Activated CD4-positive, alpha-beta T cell treated with anti-CD3 and anti-CD28 coated beads, Interleukin-2, Interleukin-4, amounts not matched to agents 100 ng/mL and 50 ng/mL, durations not matched to agents 16 hours and 8 hours (primary cell): ENCODE results near the gene CCDC127.
"Not testable (repeated sequence)": the region's sequence is repeated elsewhere in the genome, so short reads cannot be mapped to it uniquely, and the experiment has no call there.

Experiments
- DNase-seq: peaks from one replicate; pipeline ENCODE4 v3.0.0-alpha.2; 2020; ENCODE audit warnings: low spot score

The CCDC127 gene

DNA sequence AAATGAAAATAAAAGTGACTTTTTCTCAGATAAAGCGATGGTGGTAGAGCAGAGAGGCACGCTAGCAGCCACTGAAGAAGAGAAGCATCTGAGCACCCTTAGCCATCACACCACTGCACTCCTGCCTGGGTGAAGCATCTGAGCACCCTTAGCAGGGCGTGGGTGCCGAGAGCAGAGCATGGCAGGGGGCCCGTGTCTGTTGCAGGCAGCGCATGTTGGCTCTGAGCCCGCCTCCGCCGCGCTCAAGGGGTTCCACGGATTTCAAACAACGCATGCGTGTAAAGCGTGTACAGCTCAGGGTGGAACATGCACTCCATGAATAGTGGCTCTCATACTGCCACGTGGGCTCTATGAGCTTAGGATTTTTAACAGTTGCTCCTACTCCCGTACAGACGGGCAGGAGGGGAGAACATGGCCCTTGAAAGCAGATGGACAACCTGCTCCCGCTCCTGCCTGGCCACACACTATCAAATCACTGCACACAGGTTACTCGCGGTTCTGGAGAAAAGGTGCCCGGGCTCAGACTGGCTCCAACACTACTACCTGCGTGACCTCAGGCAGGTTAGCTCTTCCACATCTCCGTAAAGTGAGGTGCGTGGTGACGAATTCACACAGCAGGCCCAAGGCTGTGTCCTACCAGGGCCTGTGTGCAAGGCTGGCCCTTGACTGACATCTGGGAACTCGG is 14.6 kb downstream of the CCDC127 start:
- DNase-seq, result no peak

DNA sequence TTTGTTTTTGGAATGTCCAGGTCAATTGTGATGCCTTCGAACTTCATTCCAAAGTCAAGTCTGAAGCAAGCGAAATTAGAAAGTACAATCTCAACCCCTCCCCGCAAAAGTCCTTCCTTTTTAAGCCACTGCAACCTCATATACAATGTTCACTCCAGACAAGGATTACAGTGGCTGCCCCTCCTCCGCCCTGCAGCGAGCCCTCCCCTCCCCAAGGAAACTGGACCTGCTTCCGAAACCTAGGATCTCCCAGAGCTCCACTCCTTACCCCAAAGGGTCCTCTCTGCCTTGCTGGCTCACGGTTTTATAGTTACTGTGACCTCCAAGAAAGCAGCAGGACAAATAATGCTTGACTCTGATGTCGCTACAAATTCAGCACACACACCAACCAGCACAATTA is 16.3 kb downstream of the CCDC127 start:
- no peak for DNase-seq

DNA sequence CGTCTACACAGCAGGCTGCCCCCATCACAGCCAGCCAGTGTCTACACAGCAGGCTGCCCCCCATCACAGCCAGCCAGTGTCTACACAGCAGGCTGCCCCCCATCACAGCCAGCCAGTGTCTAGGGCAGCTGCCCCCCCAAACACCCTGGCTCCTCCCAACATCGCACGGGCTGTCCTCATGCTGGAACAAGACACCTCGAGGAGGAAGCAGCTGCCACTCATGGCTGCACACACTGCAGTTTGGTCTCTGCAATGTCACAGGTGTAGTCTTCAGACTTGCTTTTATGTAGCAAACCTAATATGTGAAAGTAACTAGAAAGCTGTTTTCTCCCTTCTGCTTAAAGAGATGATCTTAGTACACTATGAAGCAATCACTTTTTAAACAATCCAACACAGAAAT is 17.0 kb downstream of the CCDC127 start:
- no peak for DNase-seq

DNA sequence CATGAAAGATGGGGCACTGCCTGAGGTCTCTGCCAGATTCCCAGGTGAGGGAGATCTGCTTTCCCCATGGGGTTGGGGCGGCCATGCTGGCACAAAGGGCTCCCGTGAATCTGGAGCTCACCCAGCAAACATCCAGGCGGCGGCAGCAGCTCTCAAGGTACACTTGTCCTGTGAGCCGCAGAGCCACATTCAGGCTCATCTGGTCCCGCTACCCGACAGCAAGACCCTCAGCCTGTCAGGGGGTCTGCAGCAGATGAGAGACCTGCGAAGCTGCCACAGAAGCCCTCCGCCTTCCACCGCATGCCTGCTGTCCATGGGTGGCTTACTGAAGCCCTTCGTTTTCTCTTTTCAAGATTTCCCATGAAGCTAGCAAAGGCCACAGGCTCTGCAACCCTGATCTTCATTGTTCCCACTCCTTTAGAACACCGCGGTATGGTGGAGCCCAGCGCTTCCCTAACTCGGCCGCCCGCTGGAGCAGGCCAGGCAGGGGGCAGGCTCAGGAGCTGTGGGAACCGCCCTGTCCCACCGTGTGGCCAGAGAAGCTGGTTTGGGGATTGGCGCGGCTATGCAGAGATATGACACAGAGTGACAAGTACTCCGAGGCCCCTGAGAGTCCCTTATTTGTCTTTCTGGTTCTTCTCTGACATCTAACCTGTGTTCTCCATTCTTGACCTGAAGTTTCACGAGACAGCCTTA is 17.9 kb downstream of the CCDC127 start:
- DNase-seq, result no peak

DNA sequence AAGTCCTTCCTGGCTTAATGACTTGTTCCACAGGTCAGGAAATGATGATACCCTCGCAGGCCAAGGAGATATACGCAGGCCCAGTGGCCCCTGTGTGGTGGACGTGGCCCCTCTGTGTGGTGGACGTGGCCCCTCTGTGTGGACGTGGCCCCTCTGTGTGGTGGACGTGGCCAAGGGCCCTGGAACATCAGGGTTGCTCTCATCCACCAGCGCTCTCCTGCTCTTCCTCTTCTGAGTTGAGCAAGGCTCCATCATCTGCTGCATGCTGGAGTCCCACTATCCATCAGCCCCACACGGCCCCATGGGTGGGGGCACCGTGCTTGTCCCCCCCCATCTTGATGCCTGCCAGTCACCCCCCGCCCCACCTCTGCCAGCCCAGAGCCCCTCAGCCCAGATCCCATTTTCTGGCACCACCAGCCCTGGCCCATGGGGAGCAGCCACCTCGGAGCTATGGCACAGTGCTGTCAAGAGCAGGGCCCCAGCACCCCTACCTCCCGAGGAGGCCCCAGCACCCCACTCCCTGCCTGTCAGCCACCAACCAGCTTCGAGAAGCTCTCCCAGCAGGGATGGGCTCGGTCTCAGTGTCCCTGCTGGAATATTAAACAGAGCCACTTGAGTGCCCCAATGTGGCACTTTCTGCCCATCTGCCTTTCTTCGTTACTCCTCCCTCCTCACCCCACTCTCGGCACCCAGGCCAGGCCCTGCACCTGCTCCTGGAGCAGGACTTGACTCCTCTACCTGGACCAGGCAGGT is 18.6 kb downstream of the CCDC127 start:
- DNase-seq, result no peak

DNA sequence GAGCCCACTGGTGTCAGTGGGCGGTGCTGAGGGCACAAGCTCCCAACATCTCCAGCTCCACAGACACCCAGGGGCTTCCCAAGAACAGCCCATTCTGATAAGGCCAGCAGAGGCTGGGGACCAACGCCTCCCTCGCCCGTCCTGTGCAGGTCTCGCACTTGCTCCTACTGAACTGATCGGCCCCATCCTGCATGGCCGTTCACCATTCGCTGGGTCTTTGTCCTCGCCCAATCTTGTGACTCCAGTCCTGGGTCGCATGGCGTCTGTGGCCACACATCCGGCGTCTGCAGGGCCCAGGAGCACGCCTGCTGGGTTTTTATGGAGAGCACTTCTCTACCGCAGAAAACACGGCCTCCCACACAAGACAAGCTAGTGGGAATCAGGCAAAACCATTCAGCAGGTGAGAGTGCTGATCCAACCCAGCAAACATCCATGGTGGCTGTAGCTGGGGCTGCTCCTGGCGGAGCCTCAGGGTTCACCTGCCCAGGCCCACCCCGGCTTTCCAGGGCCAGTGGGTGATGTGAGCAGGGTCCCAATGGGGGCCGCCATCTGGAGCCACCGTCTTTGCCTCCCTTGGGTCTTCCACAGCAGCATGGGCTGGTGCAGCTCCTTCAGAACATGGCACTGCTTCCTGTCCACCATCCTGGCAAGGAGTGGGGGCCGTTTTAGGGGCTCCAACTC is 19.3 kb downstream of the CCDC127 start:
- DNase-seq, result no peak

DNA sequence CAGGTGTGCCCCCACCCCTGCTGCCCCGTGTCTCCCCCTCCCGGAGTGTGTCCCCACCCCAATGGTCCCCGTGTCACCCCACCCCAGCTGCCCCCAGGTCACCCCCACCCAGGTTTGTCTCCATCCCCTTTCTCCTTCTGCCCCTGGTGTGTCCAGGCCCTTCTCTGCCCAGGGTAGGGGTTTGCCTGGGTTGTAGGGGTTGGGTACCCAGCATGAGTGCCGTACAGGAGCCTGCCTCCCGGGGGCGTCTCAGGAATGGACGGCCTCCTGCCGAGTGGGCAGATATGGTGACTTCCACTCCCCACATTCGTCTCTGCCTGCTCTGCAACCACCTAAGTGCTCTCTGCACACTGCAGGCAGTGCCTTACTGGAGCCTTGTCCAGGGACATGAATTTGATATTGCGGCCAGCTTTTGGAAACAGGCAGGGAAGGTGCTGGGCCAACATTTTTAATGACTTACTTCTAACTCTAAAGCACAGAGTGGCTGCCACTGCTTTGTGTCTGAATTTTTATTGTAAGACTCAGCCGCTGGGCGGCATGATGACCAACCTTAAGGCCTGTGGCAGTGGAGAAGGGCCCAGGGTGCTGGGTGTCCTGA is 20.0 kb downstream of the CCDC127 start:
- no peak for DNase-seq

DNA sequence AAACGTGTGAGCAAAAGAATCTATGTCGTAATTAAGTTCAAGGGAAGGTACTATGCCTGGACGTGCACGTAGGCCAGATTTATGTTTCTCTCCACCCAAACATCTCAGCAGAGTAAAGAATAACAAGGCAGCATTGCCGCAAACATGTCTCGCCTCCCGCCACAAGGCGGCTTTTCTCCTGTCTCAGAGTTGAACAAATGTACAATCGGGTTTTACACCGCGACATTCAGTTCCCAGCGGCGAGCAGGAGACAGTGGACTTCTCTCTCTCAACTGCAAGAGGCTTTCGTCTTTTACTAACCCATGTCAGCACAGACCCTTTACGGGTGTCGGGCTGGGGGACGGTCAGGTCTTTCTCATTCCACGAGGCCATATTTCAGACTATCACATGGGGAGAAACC is 20.9 kb downstream of the CCDC127 start:
- DNase-seq, result not testable (repeated sequence)

DNA sequence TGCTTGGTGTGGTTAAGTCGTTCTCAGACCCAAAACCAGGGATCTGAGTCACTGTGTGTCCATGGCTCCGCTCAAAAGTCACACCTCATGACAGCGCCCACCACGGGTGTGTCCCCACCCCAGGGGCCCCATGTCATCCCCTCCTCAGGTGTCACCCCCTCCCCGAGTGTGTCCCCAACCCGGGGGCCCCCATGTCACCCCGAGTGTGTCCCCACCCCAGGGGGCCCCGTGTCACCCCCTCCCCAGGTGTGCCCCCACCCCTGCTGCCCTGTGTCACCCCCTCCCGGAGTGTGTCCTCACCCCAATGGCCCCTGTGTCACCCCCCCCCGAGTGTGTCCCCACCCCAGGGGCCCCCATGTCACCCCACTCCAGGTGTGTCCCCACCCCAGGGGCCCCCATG is 21.6 kb downstream of the CCDC127 start:
- no peak for DNase-seq

DNA sequence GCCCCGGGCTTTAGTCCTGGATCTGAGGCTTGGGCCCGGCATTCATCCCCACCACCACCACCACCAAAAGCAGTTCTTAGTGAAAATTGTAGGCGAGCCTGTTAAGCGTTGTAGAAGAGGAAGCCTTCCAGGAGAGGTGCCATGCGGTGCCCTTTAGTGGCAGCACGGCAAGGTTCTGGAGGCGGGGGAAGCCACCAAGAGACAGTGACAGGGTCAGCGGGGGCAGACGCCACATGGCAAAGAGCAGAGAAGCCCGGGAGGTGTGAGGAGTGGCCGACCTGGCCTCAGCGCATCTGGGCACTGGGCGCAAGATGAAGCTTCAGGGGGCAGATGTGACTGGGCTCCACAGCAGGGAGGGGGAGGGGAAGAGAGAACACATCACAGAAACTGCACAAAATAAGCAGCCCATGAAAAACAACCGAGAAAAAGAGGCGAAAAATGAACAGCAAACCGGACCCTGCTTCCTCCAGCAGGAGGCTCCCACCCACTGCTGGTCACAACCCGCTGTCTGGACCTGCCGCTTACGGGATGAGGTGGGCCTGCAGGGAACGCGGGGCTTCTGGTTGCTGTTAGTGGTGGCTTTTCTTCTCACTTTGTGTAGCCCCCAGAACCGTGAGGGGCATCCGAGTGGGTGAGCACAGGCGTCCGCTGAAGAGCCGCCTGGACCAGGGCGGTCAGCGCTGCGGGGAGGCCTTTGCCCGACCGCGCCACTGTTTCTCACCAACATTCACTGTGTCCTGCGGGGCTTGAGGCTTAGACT is 22.4 kb downstream of the CCDC127 start:
- DNase-seq, result no peak

DNA sequence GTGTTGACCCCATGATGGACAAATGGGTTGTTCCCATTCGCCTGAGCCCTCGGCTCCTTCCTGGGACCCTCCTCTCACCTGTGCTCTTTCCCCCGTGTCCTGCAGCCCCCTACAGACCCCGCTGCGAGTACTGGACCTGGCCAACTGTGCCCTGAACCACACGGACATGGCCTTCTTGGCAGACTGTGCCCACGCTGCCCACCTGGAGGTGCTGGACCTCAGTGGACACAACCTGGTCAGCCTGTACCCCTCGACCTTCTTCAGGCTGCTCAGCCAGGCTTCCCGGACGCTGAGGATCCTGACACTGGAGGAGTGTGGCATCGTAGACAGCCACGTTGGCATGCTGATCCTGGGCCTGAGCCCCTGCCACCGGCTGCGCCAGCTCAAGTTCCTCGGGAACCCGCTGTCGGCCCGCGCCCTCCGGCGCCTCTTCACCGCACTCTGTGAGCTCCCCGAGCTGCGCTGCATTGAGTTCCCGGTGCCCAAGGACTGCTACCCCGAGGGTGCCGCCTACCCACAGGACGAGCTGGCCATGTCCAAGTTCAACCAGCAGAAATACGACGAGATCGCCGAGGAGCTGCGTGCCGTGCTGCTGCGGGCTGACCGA is 23.2 kb downstream of the CCDC127 start:
- DNase-seq, result no peak

DNA sequence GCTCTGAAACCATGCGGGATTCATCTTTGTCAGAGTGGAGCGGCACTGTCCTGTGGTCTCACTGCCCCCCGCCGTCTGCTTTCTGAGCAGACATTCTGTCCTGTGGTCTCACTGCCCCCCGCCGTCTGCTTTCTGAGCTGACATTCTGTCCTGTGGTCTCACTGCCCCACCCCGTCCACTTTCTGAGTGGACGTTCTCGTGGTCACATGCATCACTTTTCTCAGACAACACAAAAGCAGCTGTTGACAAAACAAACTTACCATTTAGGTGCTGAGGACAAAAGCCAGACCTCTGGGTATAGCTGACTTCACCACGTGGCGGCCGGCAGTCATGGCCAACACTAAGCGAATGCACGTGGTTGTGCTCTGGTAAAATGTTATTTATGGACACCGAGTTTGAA is 23.9 kb downstream of the CCDC127 start:
- no peak for DNase-seq

DNA sequence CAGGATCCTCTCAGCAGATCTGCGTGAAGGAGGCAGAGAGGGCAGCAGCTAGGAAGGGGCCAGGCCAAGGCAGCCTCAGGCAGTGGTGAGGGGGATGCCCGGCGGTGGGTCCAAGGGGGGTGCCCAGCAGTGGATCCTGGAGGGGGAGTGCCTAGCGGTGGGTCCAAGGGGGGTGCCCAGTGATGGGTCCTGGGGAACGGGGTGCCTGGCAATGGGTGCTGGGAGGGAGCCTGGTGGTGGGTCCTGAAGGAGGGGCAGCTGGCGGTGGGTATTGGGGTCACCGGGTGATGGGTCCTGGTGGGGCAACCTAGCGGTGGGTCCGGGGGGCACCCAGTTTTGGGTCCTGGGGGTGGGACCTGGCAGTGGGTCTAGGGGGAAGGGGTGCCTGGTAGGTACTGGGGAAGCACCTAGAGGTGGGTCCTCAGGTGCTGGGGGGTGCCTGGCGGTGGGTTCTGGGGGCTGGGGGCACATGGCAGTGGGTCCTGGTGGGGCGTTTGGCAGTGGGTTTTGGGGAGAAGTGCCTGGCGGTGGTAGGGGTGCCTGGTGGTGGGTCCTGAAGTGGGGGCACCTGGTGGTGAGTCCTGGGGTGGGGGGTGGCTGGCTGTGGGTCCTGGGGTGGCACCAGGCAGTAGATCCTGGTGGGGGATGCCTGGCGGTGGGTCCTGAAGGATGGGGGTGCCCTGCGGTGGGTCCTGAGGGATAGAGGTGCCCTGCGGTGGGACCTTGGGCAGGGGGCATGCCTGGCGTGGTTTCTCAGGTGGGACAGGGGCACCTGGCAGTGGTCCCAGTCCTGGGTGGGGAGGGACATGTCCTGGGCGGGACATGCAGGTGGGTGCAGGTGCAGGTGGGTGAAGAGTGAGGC is 24.8 kb downstream of the CCDC127 start:
- DNase-seq, result no peak

DNA sequence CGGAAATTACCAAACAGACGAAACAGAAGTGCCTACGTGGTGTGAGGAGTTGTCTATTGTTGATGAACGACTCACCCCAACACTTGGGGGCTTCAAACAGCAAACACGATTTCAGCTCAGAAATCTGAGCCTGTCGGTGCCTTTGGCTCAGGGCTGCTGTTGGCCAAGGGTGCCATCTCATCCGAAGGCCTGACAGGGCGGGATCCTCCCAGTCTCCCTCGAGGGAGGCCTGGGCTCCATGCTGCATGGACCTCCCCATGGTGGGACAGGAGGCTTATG is 25.3 kb downstream of the CCDC127 start:
- DNase-seq, result no peak

DNA sequence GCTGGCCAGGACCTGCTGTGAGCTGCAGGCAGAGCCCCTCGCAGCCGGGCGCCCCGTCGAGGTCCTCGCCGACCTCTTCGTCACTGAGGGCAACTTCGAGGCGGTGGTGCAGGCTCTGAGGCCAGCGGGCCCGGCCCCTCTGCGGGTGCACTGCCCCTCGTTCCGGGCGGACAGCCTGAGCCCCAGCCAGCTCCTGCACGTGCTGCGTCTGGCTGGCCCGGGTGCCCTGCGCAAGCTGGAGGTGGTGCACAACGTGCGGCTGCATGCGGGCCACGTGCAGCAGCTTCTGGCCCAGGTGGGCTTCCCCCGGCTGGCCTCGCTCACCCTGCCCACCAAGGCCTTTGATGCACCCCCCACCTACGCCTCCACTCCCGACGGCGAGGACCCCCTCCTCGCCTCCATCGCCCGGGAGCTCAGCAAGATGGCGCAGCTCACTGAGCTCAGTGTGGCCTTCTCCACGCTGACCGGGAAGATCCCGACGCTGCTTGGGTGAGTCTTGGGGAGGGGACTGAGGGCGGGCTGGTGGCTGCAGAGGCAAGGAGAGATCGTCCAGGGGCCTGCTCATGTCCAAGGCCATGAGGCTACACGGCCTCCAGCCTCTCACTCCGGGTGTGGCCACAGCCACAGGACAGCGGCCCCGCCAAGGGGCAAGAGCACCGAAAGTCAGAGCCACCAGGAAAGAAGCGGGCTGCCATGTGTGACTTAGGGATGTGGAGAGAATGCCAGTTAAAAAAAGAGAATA is 25.8 kb downstream of the CCDC127 start:
- no peak for DNase-seq

DNA sequence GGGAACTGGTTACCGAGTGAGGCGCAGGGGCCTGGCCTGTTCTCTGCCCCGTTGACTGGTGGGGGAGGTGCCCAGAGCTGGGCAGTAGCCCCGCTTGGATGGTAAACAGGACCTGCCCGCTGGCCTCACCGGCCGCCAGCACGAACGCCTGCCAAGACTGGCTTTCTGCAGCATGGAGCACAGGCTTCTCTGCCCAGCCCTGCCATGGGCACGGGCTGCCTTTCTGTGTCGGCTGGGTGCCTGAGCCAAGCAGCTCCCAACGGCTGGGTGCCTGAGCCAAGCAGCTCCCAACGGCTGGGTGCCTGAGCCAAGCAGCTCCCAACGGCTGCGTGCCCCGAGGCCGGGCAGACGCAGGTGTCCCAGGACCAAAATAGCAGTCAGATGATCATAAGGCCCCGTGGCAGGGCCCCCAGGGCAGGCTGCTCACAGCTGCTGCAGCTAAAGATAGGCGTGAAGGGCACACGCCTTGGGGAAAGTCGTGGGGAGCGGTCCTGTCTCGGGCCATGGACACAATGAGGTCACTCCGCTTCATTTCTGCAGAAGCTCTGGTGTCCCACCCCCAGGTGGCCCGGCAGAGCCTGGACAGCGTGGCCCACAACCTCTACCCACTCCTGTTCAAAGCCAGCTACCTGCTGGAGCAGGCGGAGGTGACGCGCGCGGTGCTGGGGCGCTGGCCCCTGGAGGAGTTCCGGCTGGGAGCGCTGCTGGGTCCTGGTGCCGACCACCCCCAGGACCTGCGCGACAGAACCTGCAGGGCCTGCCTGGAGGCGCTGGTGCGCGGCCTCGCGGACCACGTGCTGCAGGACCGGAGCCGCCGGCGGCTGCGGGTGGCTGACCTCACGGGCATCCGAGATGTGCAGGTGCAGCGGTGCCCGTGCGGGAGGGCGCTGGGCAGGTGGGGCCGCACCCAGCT is 26.7 kb downstream of the CCDC127 start, which contains the start of gene LRRC14B:
TSS of gene LRRC14B (plus strand) at position 460 of the 913 bp plus-strand sequence. CDS start at position 504, 44 bp downstream.
- no peak for DNase-seq

DNA sequence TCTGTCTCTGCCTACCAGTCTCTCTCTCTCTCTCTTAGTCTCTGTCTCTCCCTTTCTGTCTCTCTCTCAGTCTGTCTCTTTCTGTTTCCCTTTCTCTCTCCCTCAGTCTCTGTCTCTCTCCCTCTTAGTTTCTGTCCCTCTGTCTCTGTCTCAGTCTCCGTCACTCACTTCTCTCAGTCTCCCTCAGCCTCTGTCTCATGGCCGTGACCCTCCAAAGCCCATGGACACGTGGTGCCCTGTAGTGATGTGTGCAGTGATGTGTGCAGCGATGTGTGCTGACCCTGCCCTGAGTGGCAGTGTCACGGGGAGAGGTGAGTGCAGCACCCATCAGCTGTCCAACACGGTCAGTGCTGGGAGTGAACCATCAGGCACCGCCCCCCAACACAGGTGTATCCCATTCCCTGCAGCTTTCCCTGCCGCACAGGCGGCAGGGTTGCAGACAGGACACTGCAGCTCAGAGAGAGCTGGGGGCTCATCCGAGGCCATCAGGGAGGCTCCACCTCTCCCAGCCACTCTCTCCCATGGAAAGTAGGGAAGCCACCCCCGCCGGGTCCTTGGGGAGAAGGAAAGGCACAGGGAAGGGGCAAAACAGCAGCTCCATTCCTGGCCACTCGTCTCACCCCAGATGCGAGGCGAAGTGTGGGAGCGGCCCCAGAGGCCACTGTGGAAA is 27.5 kb downstream of the CCDC127 start:
- no peak for DNase-seq

DNA sequence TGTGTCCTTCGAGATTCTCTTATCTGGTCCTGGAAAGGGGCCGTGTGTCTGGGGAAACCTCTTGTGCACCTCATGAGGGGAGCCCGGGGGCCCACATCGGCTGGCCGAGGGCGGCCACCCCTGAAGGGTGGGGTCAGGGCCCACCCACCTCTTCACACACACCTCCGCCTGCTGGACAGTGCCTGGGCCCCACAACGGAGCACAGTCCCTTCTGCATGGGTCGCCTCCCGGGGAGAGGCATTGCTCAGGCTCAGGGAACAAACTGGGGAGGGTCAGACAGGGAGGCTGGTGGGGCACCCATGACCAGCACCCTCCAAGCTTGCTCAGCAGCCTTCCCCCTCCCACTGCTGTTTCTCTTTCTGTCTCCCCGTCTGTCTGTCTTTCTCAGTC is 28.0 kb downstream of the CCDC127 start:
- no peak for DNase-seq
